DND-41 (cell line): Measurements from ENCODE around the gene ZC3H7B.

ENCODE experiments used
- CTCF ChIP-seq: IDR thresholded peaks from 2 replicates; pipeline ENCODE4 v1.5.1; 2012; ENCODE audit warnings: borderline replicate concordance, low read length, moderate library complexity, mild to moderate bottlenecking; ENCODE audit not compliant: poor library complexity, severe bottlenecking; ENCODE audit errors: extremely low read depth
- EZH2 ChIP-seq: IDR thresholded peaks from 3 replicates; pipeline ENCODE4 v1.6.1; 2012; ENCODE audit warnings: borderline replicate concordance, low read depth, mild to moderate bottlenecking, moderate library complexity, low read length, inconsistent platforms; ENCODE audit not compliant: severe bottlenecking

GRCh38 chr22:41254230-41254629 lies 47.1 kb upstream of the ZC3H7B start:
- TF ChIP-seq CTCF (no peak), EZH2 (no peak)
